Embryonic facial prominence (tissue), 1 donor: Measurements from ENCODE around the gene STX5.
"Not testable (repeated sequence)": the region's sequence is repeated elsewhere in the genome, so short reads cannot be mapped to it uniquely, and the experiment has no call there.

ENCODE experiments used
- DNase-seq: peaks from one replicate; pipeline ENCODE4 v3.0.0-alpha.2; 2016; ENCODE audit errors: extremely low spot score

Gene STX5, protein sequence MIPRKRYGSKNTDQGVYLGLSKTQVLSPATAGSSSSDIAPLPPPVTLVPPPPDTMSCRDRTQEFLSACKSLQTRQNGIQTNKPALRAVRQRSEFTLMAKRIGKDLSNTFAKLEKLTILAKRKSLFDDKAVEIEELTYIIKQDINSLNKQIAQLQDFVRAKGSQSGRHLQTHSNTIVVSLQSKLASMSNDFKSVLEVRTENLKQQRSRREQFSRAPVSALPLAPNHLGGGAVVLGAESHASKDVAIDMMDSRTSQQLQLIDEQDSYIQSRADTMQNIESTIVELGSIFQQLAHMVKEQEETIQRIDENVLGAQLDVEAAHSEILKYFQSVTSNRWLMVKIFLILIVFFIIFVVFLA

DNA sequence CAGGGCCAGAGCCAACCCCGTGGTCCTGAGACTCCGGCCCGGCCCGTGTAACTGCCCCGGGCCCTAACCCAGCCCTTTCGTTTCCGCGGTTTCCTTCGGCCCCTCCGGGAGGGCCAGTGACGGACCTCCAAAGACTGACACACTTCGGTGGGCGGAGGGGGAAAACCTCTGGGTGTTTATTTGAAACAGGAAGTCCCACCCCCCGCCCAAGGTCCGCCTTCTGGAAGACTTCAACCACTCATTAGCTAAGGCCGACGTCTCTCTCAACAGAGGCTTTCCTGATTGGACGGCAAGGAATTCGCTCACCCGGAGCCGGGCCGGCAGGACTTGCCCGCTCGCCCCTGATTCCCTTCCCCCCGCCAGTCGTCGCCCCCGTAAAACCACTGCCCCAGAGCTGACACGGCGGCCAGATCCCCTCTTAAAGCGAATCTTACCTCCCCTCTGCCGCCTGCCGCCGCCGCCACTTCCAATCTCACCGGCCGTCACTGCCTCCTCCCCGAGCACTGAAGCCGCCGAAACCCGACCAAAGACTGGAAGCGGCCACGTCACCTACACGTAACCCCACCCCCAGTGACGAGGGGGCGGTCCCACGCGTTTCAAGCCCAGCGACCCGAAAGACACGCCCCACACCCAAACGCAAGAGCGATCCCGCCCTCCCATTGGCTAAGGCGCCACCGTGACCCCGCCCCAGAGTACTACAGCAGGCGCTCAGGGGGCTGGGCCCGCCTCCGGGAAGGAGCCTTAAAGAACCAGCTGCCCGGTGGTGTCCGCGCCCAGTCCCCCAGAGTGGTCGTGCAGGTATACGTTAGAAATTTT, at the start of gene STX5:
TSS of gene STX5 (minus strand) at position 532 of the 816 bp plus-strand sequence. CDS start 808 bp downstream, outside the sequence.
- peak; percentile 98 for DNase-seq

DNA sequence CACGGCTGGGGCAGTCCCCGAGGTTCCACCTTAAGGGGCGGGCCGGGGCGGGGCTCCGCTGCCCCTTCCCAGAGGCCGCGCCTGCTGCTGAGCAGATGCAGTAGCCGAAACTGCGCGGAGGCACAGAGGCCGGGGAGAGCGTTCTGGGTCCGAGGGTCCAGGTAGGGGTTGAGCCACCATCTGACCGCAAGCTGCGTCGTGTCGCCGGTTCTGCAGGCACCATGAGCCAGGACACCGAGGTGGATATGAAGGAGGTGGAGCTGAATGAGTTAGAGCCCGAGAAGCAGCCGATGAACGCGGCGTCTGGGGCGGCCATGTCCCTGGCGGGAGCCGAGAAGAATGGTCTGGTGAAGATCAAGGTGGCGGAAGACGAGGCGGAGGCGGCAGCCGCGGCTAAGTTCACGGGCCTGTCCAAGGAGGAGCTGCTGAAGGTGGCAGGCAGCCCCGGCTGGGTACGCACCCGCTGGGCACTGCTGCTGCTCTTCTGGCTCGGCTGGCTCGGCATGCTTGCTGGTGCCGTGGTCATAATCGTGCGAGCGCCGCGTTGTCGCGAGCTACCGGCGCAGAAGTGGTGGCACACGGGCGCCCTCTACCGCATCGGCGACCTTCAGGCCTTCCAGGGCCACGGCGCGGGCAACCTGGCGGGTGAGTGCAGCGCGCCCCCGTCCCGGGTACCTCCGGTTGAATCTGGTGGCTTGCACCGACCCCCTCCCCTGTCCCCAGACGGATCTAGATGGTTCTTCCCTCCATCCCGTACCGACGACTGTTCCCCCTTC, 49.1 kb upstream of the STX5 start, which contains the start of gene SLC3A2:
TSS of gene SLC3A2 (plus strand) at position 94 of the 776 bp plus-strand sequence. CDS start at position 222, 128 bp downstream.
- DNase-seq: peak; percentile 73

DNA sequence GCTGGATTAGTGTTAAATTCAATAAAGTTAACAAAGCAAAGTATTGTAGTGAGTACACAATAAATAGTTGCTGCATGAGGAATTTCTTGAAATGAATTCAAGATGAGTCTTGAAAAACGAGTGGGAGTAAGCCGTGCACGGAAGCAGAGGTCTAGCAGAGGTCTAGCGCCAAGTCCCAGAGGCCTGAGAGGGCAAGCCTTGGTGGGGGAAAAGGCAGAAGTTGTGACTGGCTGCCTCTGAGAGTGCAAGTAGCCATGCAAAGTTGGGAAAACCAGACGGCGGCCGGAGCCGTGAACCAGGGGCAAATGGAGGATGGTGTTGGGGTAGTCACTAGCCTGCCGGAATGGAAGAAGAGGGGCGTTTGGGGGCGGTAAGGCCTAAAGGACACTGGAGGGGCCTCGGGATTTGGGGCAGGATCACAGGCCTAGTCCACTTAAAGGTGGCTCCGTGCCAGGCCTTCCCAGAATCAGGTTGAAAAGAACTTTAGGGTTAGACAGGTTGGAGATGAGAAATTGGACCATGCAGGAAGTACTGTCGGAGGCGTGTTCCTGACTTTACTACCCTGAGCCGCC, 48.5 kb upstream of the STX5 start:
- DNase-seq: no peak

DNA sequence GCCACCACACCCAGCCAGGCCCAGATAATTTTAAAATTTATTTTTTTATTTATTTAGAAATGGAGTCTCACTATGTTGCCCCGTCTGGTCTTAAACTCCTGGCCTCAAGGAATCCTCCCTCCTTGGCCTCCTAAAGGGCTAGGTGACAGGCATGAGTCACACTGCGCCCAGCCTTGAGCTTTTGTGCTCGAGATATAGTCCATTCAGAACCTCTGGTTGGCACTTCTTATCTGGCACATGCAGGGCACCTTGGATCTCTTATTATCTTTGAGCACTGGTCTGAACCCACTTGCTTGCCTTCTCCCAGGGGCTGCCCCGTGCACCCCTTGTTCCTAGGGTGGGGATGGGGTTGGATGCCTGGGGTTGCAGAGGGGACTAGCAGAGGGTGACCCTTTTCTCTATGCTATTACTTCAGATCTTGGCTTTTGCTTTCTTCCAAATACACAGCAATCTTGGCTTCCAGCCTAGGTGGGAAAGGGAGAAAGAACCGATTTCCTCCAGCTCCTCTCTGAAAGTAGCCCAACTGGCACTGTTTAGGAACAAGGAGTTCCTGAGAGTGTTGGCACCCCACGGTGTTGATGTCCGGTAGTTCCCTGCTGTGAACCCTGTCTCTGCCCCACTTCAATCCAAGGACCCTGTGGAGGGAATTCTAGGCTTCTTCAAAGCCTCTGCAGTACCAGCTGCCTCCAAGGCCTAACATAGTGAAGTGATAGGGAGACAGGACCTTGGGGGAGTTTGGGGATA, 47.6 kb upstream of the STX5 start:
- no peak for DNase-seq

DNA sequence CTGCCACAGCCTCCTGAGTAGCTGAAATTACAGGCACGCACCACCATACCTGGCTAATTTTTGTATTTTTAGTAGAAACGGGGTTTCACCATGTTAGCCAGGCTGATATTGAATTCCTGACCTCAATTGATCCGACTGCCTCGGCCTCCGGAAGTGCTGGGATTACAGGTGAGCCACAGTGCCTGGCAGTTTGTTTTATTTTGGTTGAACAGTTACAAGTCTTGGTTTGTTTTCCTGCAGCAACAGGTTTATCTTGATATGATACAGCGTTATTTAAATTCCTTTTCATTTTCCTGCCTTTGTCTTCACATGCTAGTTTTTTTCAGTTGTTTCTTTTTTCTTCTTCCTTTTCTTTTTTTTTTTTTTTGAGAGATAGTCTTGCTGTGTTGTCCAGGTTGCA, 44.9 kb upstream of the STX5 start:
- no peak for DNase-seq

DNA sequence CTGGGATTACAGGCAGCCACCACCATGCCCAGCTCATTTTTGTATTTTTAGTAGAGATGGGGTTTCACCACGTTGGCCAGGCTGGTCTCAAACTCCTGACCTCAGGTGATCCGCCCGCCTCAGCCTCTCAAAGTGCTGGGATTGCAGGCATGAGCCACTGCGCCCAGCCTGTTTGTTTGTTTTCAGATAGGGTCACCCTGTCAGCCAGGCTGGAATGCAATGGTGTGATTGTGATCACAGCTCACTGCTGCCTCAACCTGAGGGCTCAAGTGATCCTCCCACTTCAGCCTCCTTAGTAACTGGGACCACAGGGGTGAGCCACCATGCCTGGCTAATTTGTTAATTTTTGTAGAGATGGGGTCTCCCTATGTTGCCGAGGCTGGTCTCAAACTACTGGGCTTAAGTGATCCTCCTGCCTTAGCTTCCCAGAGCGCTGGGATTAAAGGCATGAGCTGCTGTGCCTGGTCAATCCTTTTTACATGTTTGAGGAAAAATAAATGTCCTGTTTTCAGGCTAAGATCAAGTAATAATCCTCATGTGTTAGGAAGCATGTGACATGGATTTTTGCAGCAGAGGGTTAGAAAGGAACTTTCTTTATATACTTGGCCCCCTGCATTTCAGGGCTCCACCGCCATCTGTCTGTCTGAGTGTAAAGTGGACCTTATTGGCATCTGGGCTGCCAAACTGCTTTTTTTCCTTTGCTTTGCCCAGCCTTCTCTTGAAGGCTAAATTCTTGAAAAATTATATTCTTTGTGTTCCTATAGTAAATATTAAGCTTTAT, 44.0 kb upstream of the STX5 start:
- DNase-seq: no peak

DNA sequence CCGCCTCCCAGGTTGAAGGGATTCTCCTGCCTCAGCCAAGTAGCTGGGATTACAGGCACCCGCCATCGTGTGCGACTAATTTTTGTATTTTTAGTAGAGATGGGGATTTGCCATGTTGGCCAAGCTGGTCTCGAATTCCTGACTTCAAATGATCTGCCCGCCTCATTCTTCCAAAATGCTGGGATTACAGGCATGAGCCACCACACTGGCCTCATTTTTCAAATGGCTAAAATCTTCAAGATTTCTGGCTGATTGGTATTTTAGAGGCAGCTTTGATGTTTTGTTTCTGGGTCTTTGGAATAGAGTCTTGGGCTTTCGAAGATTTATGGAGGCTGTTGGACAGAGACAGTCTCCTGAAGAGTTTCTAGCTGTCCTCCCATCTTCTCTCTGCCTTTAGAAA, 43.0 kb upstream of the STX5 start:
- no peak for DNase-seq

DNA sequence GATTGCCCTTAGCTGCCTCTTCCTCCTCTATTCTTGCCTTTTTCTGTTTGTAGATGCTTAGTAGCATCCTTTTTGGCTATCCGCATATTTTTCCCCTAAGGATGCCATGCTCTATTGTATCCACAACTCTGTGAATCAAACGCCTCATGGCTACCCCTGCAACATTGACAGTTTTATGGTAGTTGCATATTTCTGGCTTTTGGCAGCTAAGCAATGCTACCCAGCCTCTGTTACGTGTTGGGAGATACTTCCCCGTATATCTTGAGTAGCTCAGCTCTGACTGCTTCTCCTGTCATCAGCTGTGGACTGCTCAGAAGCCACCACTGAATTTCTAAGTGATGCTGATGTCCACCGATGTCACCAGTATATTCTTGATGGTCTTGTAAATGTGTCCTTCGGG, 33.8 kb upstream of the STX5 start:
- DNase-seq: no peak

DNA sequence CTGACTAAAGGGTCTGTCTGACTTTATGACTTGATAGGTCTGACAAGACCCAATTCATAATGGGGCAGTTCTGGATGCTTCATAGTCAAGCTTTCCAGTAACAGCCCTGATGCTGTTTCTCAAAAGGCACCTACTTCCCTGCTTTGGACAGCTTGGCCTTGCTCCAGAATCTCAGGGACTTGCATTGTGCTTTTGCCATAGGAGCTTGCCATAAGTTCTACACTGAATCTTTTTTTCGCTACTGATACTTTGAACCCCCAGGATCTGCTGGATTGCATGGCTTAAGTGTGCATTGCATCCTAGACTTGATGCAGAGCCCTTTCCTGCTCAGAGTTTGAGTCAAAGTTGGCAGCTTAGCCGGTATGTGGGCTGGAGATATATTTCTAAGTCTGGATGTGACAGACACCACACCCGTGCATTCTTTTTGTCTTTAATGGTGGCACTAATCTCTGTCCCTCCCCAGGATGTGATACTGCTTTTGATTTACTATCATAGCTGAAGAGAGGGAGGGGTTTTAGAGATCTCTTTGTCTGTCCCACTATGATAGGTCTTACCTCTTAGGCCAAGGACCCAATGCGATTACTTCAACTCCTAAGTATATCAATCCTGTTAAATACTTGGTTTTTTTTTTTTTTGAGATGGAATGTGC, 32.0 kb upstream of the STX5 start:
- DNase-seq: no peak

DNA sequence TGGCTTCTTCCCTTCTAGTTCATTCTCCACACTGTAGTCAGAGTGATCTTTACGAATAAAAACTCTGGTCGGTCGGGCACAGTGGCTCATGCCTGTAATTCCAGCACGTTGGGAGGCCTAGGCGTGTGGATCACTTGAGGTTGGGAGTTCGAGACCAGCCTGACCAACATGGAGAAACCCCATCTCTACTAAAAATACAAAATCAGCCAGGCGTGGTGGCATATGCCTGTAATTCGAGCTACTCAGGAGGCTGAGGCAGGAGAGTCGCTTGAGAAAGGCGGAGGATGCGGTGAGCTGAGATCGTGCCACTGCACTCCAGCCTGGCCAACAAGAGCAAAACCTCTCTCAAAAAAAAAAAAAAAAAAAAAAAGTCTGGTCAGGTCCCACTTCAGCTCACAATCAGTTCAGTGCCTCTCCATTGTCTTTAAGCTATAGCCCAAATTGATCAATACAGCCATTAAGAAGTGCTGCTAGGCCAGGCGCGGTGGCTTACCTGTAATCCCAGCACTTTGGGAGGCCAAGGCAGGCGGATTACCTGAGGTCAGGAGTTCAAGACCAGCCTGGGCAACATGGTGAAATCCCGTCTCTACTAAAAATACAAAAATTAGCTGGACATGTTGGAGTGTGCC, 29.8 kb upstream of the STX5 start:
- DNase-seq: not testable (repeated sequence)

DNA sequence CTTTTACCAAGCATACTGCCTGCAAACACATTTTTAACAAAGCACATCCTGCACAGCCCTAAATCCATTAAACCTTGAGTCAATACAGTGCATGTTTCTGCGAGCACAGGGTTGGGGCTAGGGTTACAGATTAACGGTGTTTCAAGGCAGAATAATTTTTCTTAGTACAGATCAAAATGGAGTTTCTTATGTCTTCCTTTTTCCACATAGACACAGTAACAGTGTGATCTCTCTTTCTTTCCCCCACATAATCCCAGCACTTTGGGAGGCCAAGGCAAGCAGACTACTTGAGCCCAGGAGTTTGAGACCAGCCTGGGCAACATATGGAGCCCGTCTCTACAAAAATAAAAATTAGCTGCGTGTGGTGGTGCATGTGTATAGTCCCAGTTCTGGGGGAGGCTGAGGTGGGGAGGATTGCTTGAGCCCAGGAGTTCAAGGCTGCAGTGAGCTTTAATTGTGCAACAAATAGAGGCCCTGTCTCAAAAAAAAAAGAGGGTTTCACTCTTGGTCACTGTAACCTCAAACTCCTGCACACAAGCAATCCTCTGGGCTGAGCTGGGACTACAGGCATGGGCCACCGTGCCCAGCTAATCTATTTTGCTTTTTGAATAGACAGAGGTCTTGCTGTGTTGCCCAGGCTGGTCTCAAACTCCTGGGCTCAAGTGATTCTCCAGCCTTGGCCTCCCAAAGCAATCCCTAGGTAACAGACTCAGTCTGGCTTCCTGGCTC, 29.1 kb upstream of the STX5 start:
- DNase-seq: no peak

DNA sequence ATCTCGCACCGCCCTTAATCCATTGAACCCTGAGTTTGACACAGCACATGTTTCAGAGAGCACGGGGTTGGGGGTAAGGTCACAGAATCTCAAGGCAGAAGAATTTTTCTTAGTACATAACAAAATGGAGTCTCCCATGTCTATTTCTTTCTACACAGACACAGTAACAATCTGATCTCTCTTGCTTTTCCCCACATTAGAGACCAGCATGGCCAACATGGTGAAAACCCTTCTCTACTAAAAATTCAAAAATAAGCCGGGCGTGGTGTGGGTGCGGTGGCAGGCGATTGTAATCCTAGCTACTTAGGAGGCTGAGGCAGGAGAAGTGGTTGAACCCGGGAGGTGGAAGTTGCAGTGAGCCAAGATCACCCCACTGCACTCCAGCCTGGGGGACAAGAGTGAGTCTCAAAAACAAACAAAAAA, 27.4 kb upstream of the STX5 start:
- DNase-seq: not testable (repeated sequence)

DNA sequence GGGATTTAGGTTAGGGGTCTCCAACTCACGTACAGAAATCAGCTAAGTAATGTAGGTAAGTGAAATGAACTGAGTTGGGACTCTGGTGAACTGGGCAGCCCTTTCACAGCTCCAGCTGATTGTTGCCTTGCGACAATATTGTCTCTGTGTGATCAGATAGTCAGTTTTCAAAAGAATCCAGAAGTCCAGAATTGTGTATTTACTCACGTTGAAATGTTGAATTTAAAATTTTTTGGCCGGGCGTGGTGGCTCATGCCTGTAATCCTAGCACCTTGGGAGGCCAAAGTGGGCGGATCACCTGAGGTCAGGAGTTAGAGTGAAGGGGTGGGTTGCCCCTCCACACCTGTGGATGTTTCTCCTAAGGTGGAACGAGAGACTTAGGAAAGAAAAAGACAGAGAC, 26.4 kb upstream of the STX5 start:
- no peak for DNase-seq

DNA sequence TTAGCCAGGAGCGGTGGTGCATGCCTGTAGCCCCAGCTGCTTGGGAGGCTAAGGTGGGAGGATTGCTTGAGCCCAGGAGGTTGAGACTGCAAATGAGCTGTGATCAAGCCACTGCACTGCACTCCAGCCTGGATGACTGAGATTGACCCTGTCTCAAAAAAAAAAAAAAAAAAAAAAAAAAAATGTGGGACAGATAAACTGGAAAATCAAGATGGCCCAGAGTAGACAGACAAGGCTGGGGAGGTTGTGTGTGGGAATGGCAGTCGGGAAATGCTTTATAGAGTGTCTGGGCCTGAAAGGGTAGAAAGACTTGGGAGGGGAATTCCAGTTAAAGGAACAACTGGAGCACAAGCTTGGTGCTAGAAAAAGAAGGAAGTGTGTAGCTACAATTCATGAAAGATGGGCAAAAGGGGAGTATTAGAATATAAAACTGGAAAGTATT, 25.7 kb upstream of the STX5 start:
- no peak for DNase-seq

DNA sequence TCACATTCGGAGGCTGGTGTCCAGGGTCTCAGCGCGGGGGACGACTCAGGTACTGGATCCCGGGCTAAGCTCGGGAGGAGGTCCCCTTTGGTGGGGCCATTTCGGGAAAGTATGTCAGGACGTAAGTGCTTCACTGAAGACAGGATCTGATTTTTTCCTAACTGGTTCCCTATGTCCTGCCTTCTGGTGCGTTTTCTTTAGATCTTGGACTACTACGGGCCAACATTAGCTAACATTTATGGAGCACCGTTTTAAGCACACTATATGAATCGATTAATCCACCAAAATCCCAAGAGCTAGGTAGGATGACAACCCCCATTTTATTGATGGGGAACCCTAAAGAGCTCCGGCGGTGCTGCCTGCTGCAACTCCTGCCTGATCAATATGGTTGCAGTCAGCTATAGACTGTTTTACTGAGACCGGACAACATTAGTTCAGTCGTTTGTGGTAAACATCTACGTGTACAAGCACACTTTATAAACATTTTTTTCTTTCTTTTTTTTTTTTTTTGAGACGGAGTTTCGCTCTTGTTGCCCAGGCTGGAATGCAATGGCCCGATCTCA, 24.6 kb upstream of the STX5 start:
- DNase-seq: no peak

DNA sequence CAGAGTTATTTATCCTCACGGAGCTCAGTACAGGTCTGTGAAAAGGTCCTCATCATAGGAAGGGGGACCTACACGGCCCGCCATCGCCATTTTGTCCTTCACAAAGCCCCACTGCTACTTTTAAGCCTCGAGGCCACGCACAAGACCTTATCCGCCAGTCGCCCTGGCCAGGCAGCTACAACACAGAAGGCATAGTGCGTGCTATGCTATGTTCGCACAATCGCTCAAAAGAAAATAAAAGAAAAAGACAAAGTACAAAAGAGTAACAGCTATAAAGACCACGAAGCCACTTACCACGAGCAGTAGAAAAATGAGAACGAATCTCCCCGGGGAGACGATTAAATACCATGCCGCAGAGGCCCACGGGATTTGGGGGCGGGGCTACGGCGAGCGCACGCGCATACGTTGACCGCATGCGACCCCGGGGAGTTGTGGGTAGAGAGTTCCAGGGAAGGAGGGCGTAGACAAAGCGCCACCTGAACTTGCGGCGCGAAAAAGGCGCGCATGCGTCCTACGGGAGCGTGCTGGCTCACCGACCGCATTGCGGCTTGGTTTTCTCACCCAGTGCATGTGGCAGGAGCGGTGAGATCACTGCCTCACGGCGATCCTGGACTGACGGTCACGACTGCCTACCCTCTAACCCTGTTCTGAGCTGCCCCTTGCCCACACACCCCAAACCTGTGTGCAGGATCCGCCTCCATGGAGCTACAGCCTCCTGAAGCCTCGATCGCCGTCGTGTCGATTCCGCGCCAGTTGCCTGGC, 23.9 kb upstream of the STX5 start:
- peak; percentile 95 for DNase-seq

DNA sequence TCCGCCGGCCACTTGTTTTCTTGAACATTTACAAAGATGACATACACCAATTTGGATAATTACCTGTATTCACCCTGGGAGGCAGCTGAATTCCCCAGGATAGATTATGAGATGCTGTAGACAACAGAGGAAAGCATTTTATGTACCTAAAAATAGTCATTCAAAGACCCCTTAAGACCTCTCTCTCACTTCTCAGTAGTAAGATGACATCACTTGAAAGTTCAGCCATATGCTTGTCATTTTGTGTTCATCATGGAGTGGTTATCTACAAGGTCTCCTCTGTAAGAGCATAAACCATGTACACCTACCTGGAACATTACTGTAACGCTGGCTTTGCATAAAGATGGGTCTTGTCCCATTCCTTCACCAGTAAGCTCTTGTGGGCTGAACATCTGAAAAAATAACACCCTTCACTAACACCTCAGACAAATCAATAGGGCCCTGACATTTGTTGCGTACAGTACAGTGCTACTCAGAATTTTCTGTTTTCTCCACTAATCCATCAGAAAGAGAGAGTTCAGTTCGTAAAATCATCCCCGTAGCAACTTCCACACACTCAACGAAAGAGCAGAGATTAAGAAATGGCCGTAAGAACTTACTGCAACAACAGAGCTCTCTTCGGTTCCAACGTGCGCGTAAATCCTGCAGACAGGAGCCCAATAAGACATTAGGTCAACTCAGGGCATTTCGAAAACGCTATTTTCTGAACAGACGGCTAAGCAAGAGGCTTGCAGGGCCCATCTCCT, 23.1 kb upstream of the STX5 start:
- no peak for DNase-seq
